Naive thymus-derived CD4-positive, alpha-beta T cell (primary cell): ENCODE data around the gene SMIM30. TPM values are rescaled to one million over a fixed set of nuclear protein-coding genes. Genes with fewer than 3 reads are reported as not detected.

Source experiments
- ATAC-seq: fragments of 150-1000 bp; cut with Tn5 transposase; 2 replicates; pipeline ENCODE4 v1.10.0; 2021; ENCODE audit warnings: mild to moderate bottlenecking, moderate library complexity
- CTCF ChIA-PET: fragments of 350-600 bp; sonication (Branson Sonifier 250); formaldehyde crosslinking; loops from one replicate; lab custom pipeline; 2021; ENCODE audit warnings: antibody characterized with exemption; lab: Charles Lee
- POLR2A ChIA-PET: fragments of 350-600 bp; sonication (Branson Sonifier 250); formaldehyde crosslinking; loops from one replicate; lab custom pipeline; 2021; ENCODE audit warnings: antibody characterized with exemption, inconsistent platforms; lab: Charles Lee
- DNase-seq, 9 donors: peaks; one replicate each; pipeline versions ENCODE4 v3.0.0 to v3.0.0-alpha.2; 2020 to 2022; ENCODE audit warnings: mixed read lengths in 1 of 9
- H3K27ac ChIP-seq: one replicate; pipeline ENCODE4 v1.7.0; 2013; ENCODE audit warnings: mild to moderate bottlenecking, low read depth, low read length, moderate library complexity
- H3K27me3 ChIP-seq, 2 donors: one replicate each; pipeline ENCODE4 v1.7.0; 2013; ENCODE audit warnings: low read length in 2 of 2, mild to moderate bottlenecking in 2 of 2, moderate library complexity in 2 of 2; ENCODE audit not compliant: control insufficient read depth in 2 of 2, insufficient read depth in 2 of 2
- H3K36me3 ChIP-seq, 3 experiments: 1 replicate in 2 of 3; 2 replicates in 1 of 3; pipeline ENCODE4 v1.7.0; 2013; ENCODE audit warnings: low read length in 3 of 3, mild to moderate bottlenecking in 3 of 3, moderate library complexity in 1 of 3; ENCODE audit not compliant: insufficient read depth in 3 of 3, control insufficient read depth in 2 of 3
- H3K4me1 ChIP-seq, 2 donors: one replicate each; pipeline ENCODE4 v1.7.0; 2013; ENCODE audit warnings: low read length in 2 of 2, mild to moderate bottlenecking in 2 of 2, moderate library complexity in 1 of 2; ENCODE audit not compliant: control insufficient read depth in 2 of 2, insufficient read depth in 2 of 2
- H3K4me3 ChIP-seq: 2 replicates; pipeline ENCODE4 v1.7.0; 2013; ENCODE audit warnings: mild to moderate bottlenecking, low read length
- H3K9me3 ChIP-seq, 3 experiments: 1 replicate in 2 of 3; 2 replicates in 1 of 3; pipeline ENCODE4 v1.7.0; 2013; ENCODE audit warnings: low read length in 3 of 3; ENCODE audit not compliant: control insufficient read depth in 2 of 3
- H3K27ac Mint-ChIP-seq, 9 donors: one replicate each; pipeline ENCODE4 v1.8.0; 2020 to 2022; ENCODE audit warnings: mixed read lengths in 9 of 9, mild to moderate bottlenecking in 8 of 9, moderate library complexity in 5 of 9, inconsistent platforms in 2 of 9
- H3K27me3 Mint-ChIP-seq, 5 donors: one replicate each; pipeline ENCODE4 v1.8.0; 2021 to 2022; ENCODE audit warnings: mixed read lengths in 5 of 5, mild to moderate bottlenecking in 1 of 5
- H3K36me3 Mint-ChIP-seq, 5 donors: one replicate each; pipeline ENCODE4 v1.8.0; 2020 to 2022; ENCODE audit warnings: mixed read lengths in 5 of 5, mild to moderate bottlenecking in 3 of 5, inconsistent platforms in 1 of 5
- H3K4me1 Mint-ChIP-seq, 7 donors: one replicate each; pipeline ENCODE4 v1.8.0; 2020 to 2022; ENCODE audit warnings: mixed read lengths in 7 of 7, mild to moderate bottlenecking in 3 of 7, inconsistent platforms in 1 of 7
- H3K4me3 Mint-ChIP-seq, 10 donors: one replicate each; pipeline ENCODE4 v1.8.0; 2020 to 2022; ENCODE audit warnings: mild to moderate bottlenecking in 10 of 10, mixed read lengths in 10 of 10, moderate library complexity in 6 of 10, inconsistent platforms in 2 of 10
- H3K9me3 Mint-ChIP-seq, 11 donors: one replicate each; pipeline ENCODE4 v1.8.0; 2020 to 2022; ENCODE audit warnings: mixed read lengths in 11 of 11, mild to moderate bottlenecking in 4 of 11, inconsistent platforms in 1 of 11, moderate library complexity in 1 of 11
- intact Hi-C, 2 donors: fragments of 100-400 bp; cut with micrococcal nuclease; formaldehyde crosslinking; loops; one replicate each; pipeline ENCODE4 v1.15.1; 2023
- polyA plus RNA-seq, 2 donors: library from polyadenylated mRNA; unstranded; fragments of 300-500 nt; fragmentation: Illumina TruSeq; gene quantifications; one replicate each; pipeline ENCODE4 v1.2.3, GENCODE V29; 2021
- total RNA-seq, 6 experiments: library from RNA in 5 of 6; stranded (reverse) in 5 of 6; gene quantifications; 1 replicate in 5 of 6; 2 replicates in 1 of 6; pipeline ENCODE4 v1.2.3 and lab custom pipeline; 2021 to 2026

Gene SMIM30
- total and polyA plus RNA-seq, 7 experiments from 2014 or later: 9.3 to 58.8 (median 21.0) TPM

DNA sequence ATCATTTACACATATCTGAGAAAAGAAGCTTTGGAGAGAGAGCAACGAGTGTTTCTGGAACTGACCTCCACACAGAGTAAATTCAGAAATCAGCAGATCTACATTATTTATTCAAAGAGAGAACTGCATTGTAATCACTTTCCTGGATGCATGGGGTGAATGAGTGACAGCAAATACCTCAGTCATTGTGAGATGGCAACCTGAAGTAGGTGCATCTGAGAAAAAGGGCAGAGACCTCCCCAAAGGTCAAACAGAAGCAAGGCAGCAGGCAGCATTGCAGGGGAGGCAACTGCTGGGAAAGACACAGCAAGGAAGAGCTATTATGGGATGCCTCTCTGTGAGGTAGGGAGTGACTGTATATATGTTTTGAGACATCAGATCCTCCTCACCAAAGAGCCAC lies 26.5 kb upstream of the SMIM30 start:
- H3K27ac Mint-ChIP-seq: no peak overlapping the region
- no peak overlapping the region for H3K4me3 ChIP-seq
- intact Hi-C loops: loop anchor here in 1 of 2 donors (10.0 kb wide), 1 partner anchor 180 kb away; no protein-coding TSS in a partner anchor
- ChIA-PET POLR2A (no interaction called here), CTCF (no interaction called here)
- H3K9me3 Mint-ChIP-seq: peaks cover 0 to 8% (median 0%) of the 10 kb centered on the region in 11 donors
- H3K9me3 ChIP-seq: no peaks in the 10 kb centered on the region
- no peak overlapping the region for H3K27ac ChIP-seq
- H3K36me3 ChIP-seq: no peaks in the 10 kb centered on the region
- peaks cover 22 to 32% (median 25%) of the 10 kb centered on the region in 5 donors for H3K27me3 Mint-ChIP-seq
- H3K4me3 Mint-ChIP-seq: no peak overlapping the region
- no peaks in the 10 kb centered on the region for H3K27me3 ChIP-seq
- no peaks in the 10 kb centered on the region for H3K4me1 Mint-ChIP-seq
- no peak for DNase-seq
- no peaks in the 10 kb centered on the region for H3K36me3 Mint-ChIP-seq
- H3K4me1 ChIP-seq: no peaks in the 10 kb centered on the region
- no peak for ATAC-seq

DNA sequence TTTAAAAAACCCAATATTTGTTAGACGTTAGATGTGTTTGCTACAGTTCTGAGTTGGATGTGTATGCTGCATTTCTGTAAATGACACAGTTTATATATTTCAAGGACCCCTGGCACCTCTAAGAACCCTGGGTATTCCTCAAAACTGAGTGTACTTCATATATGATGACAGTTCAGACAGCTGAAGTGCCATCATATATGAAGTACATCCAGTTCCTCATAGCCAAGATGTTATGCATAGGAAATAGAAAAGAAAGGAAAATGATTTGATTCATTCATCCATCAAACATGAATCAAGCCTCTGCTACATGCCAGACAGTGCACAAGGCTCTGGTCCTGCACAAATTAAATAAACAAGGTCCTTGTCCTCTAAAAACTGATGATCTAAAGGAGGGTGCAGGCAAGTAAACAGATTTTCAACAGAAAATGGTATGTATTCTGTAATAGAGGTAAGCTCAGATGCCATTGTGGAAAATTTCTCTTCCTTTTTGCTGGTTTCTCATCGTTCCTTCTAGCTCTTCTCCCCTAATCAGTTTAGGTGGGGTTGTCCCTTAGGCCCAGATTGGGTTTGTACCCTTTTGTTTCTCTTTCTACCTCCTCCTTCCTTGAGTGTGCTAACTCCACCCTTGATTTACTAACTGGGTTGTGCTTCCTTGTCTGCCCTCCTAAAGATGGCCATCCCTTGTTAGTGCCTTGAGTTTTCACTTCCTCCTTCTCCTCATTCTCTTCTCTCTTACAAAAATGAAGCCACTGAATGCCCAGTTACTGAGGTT lies 25.3 kb upstream of the SMIM30 start:
- Mint-ChIP-seq H3K9me3 (peaks cover 0 to 3% (median 0%) of the 10 kb centered on the region in 11 donors), H3K4me1 (no peaks in the 10 kb centered on the region), H3K36me3 (no peaks in the 10 kb centered on the region), H3K4me3 (no peak overlapping the region), H3K27me3 (peaks cover 17 to 34% (median 19%) of the 10 kb centered on the region in 5 donors), H3K27ac (no peak overlapping the region)
- intact Hi-C loops: loop anchor here in 1 of 2 donors (10.0 kb wide), 1 partner anchor 179 kb away; no protein-coding TSS in a partner anchor
- Histone ChIP-seq H3K27ac (no peak overlapping the region), H3K4me1 (no peaks in the 10 kb centered on the region), H3K4me3 (no peak overlapping the region), H3K36me3 (no peaks in the 10 kb centered on the region), H3K9me3 (no peaks in the 10 kb centered on the region), H3K27me3 (no peaks in the 10 kb centered on the region)
- ATAC-seq (no peak), DNase-seq (no peak)
- CTCF ChIA-PET: no interaction called here
- POLR2A ChIA-PET: no interaction called here

- ChIA-PET CTCF (no interaction called here), POLR2A (no interaction called here)
- Mint-ChIP-seq H3K27me3 (peaks cover 13 to 25% (median 14%) of the 10 kb centered on the region in 5 donors), H3K36me3 (no peaks in the 10 kb centered on the region), H3K27ac (no peak overlapping the region), H3K9me3 (no peaks in the 10 kb centered on the region), H3K4me3 (no peak overlapping the region), H3K4me1 (no peaks in the 10 kb centered on the region)
- no peak for DNase-seq
- Histone ChIP-seq H3K4me1 (no peaks in the 10 kb centered on the region), H3K36me3 (no peaks in the 10 kb centered on the region), H3K27ac (no peak overlapping the region), H3K27me3 (no peaks in the 10 kb centered on the region), H3K4me3 (no peak overlapping the region), H3K9me3 (no peaks in the 10 kb centered on the region)
- ATAC-seq: no peak
- intact Hi-C loops: loop anchor here in 1 of 2 donors (10.0 kb wide), 1 partner anchor 178 kb away; no protein-coding TSS in a partner anchor
Measured at GRCh38 chr7:113142385-113143119, 24.2 kb upstream of the SMIM30 start.

DNA sequence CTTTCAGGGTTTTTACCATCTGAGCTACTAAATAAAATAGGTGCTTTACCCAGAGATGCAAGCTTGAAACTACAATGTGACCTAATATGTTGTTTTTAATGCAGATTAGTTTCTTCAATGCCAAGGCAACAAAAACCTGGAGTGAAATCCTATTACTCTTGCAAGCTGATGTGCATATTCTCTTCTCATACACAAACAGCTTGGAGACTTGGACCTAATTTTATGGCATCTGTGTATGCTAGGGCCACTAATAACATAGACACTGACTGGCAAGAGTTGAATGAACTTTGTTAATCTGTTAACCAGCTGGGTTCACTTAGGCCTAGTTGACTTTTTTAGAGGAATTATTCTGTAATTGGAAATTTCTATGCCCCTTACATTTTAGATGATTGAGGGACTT lies 23.4 kb upstream of the SMIM30 start:
- ATAC-seq: no peak
- Mint-ChIP-seq H3K27me3 (peaks cover 13 to 24% (median 13%) of the 10 kb centered on the region in 5 donors), H3K4me3 (no peak overlapping the region), H3K27ac (no peak overlapping the region), H3K9me3 (no peaks in the 10 kb centered on the region), H3K4me1 (no peaks in the 10 kb centered on the region), H3K36me3 (no peaks in the 10 kb centered on the region)
- no peak overlapping the region for H3K4me3 ChIP-seq
- H3K27me3 ChIP-seq: no peaks in the 10 kb centered on the region
- no peak for DNase-seq
- H3K27ac ChIP-seq: no peak overlapping the region
- ChIA-PET CTCF (no interaction called here), POLR2A (no interaction called here)
- no peaks in the 10 kb centered on the region for H3K9me3 ChIP-seq
- H3K4me1 ChIP-seq: no peaks in the 10 kb centered on the region
- no peaks in the 10 kb centered on the region for H3K36me3 ChIP-seq
- intact Hi-C loops: loop anchor here in 1 of 2 donors (10.0 kb wide), 1 partner anchor 177 kb away; no protein-coding TSS in a partner anchor

- intact Hi-C loops: loop anchor here in 1 of 2 donors (10.0 kb wide), 1 partner anchor 176 kb away; no protein-coding TSS in a partner anchor
- no peak overlapping the region for H3K4me3 ChIP-seq
- ATAC-seq (no peak), DNase-seq (no peak)
- ChIA-PET CTCF (no interaction called here), POLR2A (no interaction called here)
- no peaks in the 10 kb centered on the region for H3K27me3 ChIP-seq
- no peaks in the 10 kb centered on the region for H3K36me3 Mint-ChIP-seq
- no peaks in the 10 kb centered on the region for H3K4me1 Mint-ChIP-seq
- H3K9me3 Mint-ChIP-seq: no peaks in the 10 kb centered on the region
- no peak overlapping the region for H3K27ac Mint-ChIP-seq
- H3K4me1 ChIP-seq: no peaks in the 10 kb centered on the region
- H3K9me3 ChIP-seq: no peaks in the 10 kb centered on the region
- H3K27me3 Mint-ChIP-seq: peaks cover 8 to 18% (median 13%) of the 10 kb centered on the region in 5 donors
- H3K36me3 ChIP-seq: no peaks in the 10 kb centered on the region
- H3K27ac ChIP-seq: no peak overlapping the region
- no peak overlapping the region for H3K4me3 Mint-ChIP-seq
Measured at GRCh38 chr7:113140956-113141355, 22.6 kb upstream of the SMIM30 start.

- DNase-seq (no peak), ATAC-seq (no peak)
- Mint-ChIP-seq H3K36me3 (peaks cover 0 to 3% (median 0%) of the 10 kb centered on the region in 5 donors), H3K9me3 (no peaks in the 10 kb centered on the region), H3K4me3 (no peak overlapping the region), H3K4me1 (no peaks in the 10 kb centered on the region), H3K27ac (no peak overlapping the region), H3K27me3 (peaks cover 0 to 13% (median 8%) of the 10 kb centered on the region in 5 donors)
- no peak overlapping the region for H3K4me3 ChIP-seq
- intact Hi-C loops: no loop called here
- no peaks in the 10 kb centered on the region for H3K9me3 ChIP-seq
- no peaks in the 10 kb centered on the region for H3K4me1 ChIP-seq
- no peaks in the 10 kb centered on the region for H3K36me3 ChIP-seq
- POLR2A ChIA-PET: no interaction called here
- CTCF ChIA-PET: no interaction called here
- H3K27me3 ChIP-seq: no peaks in the 10 kb centered on the region
- no peak overlapping the region for H3K27ac ChIP-seq
Measured at GRCh38 chr7:113137241-113137640, 18.9 kb upstream of the SMIM30 start.
